Endothelial cell of umbilical vein (primary cell): ENCODE measurements around the gene ZFHX2. TPM values are rescaled to one million over a fixed set of nuclear protein-coding genes. Genes with fewer than 3 reads are reported as not detected.

Experiments
- BruUV-seq: library from RNA; stranded (reverse); fragments of 400-500 nt; replicated peaks from 2 replicates; lab custom pipeline; 2021; lab: Mats Ljungman, UMichigan
- CTCF ChIA-PET: fragments of 300-600, 350-600 bp; sonication (Branson Sonifier 250); formaldehyde crosslinking; loops from one replicate; lab custom pipeline; 2021; ENCODE audit warnings: antibody characterized with exemption, inconsistent platforms; lab: Charles Lee
- POLR2A ChIA-PET: fragments of 300-600, 350-600 bp; sonication (Branson Sonifier 250); formaldehyde crosslinking; loops from one replicate; lab custom pipeline; 2021; ENCODE audit warnings: antibody characterized with exemption, inconsistent platforms; lab: Charles Lee
- DNase-seq: peaks from one replicate; pipeline ENCODE4 v3.0.0-alpha.2; 2011; ENCODE audit warnings: low read depth, low spot score
- FAIRE-seq: peaks from 2 replicates; lab custom pipeline; 2011; peaks lifted over from hg19 to GRCh38; lab: Jason Lieb, UNC
- H2AFZ ChIP-seq: 2 replicates; pipeline ENCODE4 v1.6.0; 2012; ENCODE audit warnings: low read depth, low read length, control low read depth, inconsistent platforms
- H3K27ac ChIP-seq: 2 replicates; pipeline ENCODE4 v1.5.1; 2011; ENCODE audit warnings: low read depth, mild to moderate bottlenecking, control low read depth, low read length, moderate library complexity; ENCODE audit not compliant: insufficient read depth
- H3K27me3 ChIP-seq, 2 experiments: 2 replicates each; pipeline versions ENCODE4 v1.6.0 to v1.6.1; 2011; ENCODE audit warnings: low read length in 2 of 2, mixed read lengths in 1 of 2; ENCODE audit not compliant: control insufficient read depth in 2 of 2, insufficient read depth in 2 of 2
- H3K36me3 ChIP-seq, 2 experiments: 2 replicates in 1 of 2; 3 replicates in 1 of 2; pipeline ENCODE4 v1.5.1; 2011; ENCODE audit warnings: low read length in 2 of 2, mild to moderate bottlenecking in 1 of 2, moderate library complexity in 1 of 2; ENCODE audit not compliant: control insufficient read depth in 2 of 2, insufficient read depth in 2 of 2; ENCODE audit errors: extremely low read depth in 1 of 2
- H3K4me1 ChIP-seq: 3 replicates; pipeline ENCODE4 v1.5.1; 2011; ENCODE audit warnings: mild to moderate bottlenecking, low read length; ENCODE audit not compliant: control insufficient read depth, insufficient read depth; ENCODE audit errors: extremely low read depth
- H3K4me2 ChIP-seq: 2 replicates; pipeline ENCODE4 v1.6.1; 2011; ENCODE audit warnings: low read length, control low read depth, mixed read lengths; ENCODE audit not compliant: insufficient read depth
- H3K4me3 ChIP-seq, 3 experiments: fragments of 200-600 bp in 1 of 3; sonication (generic), shearing (Covaris generic) in 1 of 3; replicated peaks in 1 of 3; 2 replicates each; pipeline ENCODE4 v1.5.1; 2011 to 2016; ENCODE audit warnings: control low read depth in 3 of 3, low read length in 3 of 3, mild to moderate bottlenecking in 2 of 3, inconsistent platforms in 1 of 3, low read depth in 1 of 3, moderate library complexity in 1 of 3; ENCODE audit not compliant: insufficient read depth in 1 of 3
- H3K79me2 ChIP-seq: 2 replicates; pipeline ENCODE4 v1.6.0; 2012; ENCODE audit warnings: low read length, inconsistent platforms; ENCODE audit not compliant: control insufficient read depth, insufficient read depth
- H3K9ac ChIP-seq: replicated peaks from 2 replicates; pipeline ENCODE3; 2011; ENCODE audit warnings: low read length, control low read depth; ENCODE audit not compliant: insufficient read depth; ENCODE audit errors: extremely low read depth
- H3K9me1 ChIP-seq: replicated peaks from 3 replicates; pipeline ENCODE4 v1.6.0; 2011; ENCODE audit warnings: mild to moderate bottlenecking, low read length; ENCODE audit not compliant: control insufficient read depth, insufficient read depth; ENCODE audit errors: extremely low read depth
- H3K9me3 ChIP-seq: replicated peaks from 2 replicates; pipeline ENCODE4 v1.5.1; 2012; ENCODE audit warnings: low read length, inconsistent platforms; ENCODE audit not compliant: control insufficient read depth, insufficient read depth
- H4K20me1 ChIP-seq: replicated peaks from 2 replicates; pipeline ENCODE3; 2011; ENCODE audit warnings: mild to moderate bottlenecking, low read length; ENCODE audit not compliant: control insufficient read depth, insufficient read depth; ENCODE audit errors: extremely low read depth
- EZH2 ChIP-seq: IDR thresholded peaks from 2 replicates; pipeline ENCODE4 v1.6.1; 2012; ENCODE audit warnings: borderline replicate concordance, low read depth, mild to moderate bottlenecking, moderate library complexity, low read length, inconsistent platforms; ENCODE audit not compliant: severe bottlenecking
- FOS ChIP-seq: IDR thresholded peaks from 2 replicates; pipeline ENCODE4 v1.6.1; 2011; ENCODE audit warnings: mild to moderate bottlenecking, low read length, moderate library complexity, borderline replicate concordance; ENCODE audit not compliant: insufficient read depth
- GATA2 ChIP-seq: IDR thresholded peaks from 2 replicates; pipeline ENCODE4 v1.7.0; 2011; ENCODE audit warnings: low read depth, mild to moderate bottlenecking, moderate library complexity, mixed read lengths, low read length; ENCODE audit not compliant: insufficient read length, insufficient read depth
- JUN ChIP-seq: IDR thresholded peaks from 2 replicates; pipeline ENCODE4 v1.6.1; 2011; ENCODE audit warnings: borderline replicate concordance, low read depth; ENCODE audit not compliant: insufficient read length, insufficient read depth
- POLR2A ChIP-seq: IDR thresholded peaks from 2 replicates; pipeline ENCODE4 v1.6.1; 2012; ENCODE audit warnings: low read depth, mild to moderate bottlenecking, control low read depth, low read length
- dilution Hi-C: fragments of 300-500 bp; cut with MboI; formaldehyde crosslinking; loops from one replicate; pipeline ENCODE4 v1.15.0; 2019; ENCODE audit warnings: low sequenced_read_pairs; ENCODE audit not compliant: extremely low pct_ligation_motif_present
- intact Hi-C: fragments of 100-400 bp; cut with micrococcal nuclease; formaldehyde crosslinking; loops from one replicate; pipeline ENCODE4 v1.10.0; 2022
- polyA plus RNA-seq, 4 experiments: library from polyadenylated mRNA; depleted of rRNA in 3 of 4; stranded (reverse) in 3 of 4; unstranded in 1 of 4; fragments of >200 nt; gene quantifications; 2 replicates each; pipeline versions ENCODE4 v1.2.1 to v1.2.3, GENCODE V29; 2011 to 2012; ENCODE audit warnings: missing spikeins in 1 of 4
- total RNA-seq: library from RNA; stranded (reverse); gene quantifications from 2 replicates; pipeline ENCODE4 v1.2.3, GENCODE V29; 2021
- TF ChIP-seq, protein P1 (sequence below): IDR thresholded peaks from 2 replicates; pipeline ENCODE4 v1.6.1; 2011; ENCODE audit not compliant: insufficient read depth, insufficient read length
- TF ChIP-seq, protein P2 (sequence below), 2 donors: IDR thresholded peaks; 1 replicate in 1 of 2; 2 replicates in 1 of 2; pipeline ENCODE4 v1.5.1; 2011; ENCODE audit warnings: low read length in 2 of 2, mild to moderate bottlenecking in 2 of 2, moderate library complexity in 2 of 2, control low read depth in 1 of 2, inconsistent platforms in 1 of 2, low read depth in 1 of 2; ENCODE audit not compliant: insufficient read depth in 1 of 2; ENCODE audit errors: extremely low read depth in 1 of 2

ZFHX2 gene
- total and polyA plus RNA-seq, 2 donors (not counting 3 experiments of a cell fraction or from before 2014, with no cell fraction given): 0.25 to 2.3 TPM

DNA sequence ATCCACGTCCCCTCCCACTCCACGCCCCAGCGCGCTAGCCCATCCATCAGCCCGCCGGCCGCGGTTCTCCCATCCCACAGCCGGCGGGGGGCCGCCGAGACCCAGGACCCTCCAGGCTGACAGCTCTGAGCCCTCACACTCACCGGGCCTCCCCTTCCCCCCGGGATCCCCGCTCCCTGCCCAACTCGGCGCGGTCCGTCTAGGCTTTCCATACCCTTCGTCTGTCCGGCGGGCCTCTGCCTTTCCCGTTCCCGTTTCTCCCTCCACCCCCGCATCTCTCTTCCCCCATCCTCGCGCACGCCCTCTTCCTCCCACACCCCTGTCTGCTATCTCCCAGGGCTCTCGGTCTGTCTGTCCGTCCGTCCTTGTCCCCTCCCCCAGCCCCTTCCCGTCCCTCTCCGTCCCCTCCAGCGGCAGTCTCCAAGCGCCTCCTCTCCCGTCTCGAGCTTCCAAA is 726 bp downstream of the ZFHX2 start:
- FAIRE-seq (no peak), DNase-seq (no peak)
- CTCF ChIA-PET: interaction anchor here (1.1 to 1.5 kb wide), 4 partner anchors 9 to 72 kb away, joined by 3 to 4 read pairs (median 4); no protein-coding TSS in a partner anchor
- peaks cover 23 to 25% of the 10 kb centered on the region in 2 experiments for H3K27me3 ChIP-seq
- H3K4me1 ChIP-seq: peaks cover 10% of the 10 kb centered on the region
- intact Hi-C loops (no loop called here), dilution Hi-C loops (no loop called here)
- H3K27ac ChIP-seq: no peak overlapping the region
- H3K9me1 ChIP-seq: no peaks in the 10 kb centered on the region
- H3K4me2 ChIP-seq: peak overlapping the region; percentile 87
- peak overlapping the region; percentile 47 to 84 (median 77) for H3K4me3 ChIP-seq
- POLR2A ChIA-PET: no interaction called here
- H3K79me2 ChIP-seq: no peaks in the 10 kb centered on the region
- no peaks in the 10 kb centered on the region for H3K36me3 ChIP-seq
- BruUV-seq: no TSS peak
- H3K9me3 ChIP-seq: no peaks in the 10 kb centered on the region
- TF ChIP-seq, protein P1, sequence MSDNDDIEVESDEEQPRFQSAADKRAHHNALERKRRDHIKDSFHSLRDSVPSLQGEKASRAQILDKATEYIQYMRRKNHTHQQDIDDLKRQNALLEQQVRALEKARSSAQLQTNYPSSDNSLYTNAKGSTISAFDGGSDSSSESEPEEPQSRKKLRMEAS: no peak
- TF ChIP-seq, protein P2, sequence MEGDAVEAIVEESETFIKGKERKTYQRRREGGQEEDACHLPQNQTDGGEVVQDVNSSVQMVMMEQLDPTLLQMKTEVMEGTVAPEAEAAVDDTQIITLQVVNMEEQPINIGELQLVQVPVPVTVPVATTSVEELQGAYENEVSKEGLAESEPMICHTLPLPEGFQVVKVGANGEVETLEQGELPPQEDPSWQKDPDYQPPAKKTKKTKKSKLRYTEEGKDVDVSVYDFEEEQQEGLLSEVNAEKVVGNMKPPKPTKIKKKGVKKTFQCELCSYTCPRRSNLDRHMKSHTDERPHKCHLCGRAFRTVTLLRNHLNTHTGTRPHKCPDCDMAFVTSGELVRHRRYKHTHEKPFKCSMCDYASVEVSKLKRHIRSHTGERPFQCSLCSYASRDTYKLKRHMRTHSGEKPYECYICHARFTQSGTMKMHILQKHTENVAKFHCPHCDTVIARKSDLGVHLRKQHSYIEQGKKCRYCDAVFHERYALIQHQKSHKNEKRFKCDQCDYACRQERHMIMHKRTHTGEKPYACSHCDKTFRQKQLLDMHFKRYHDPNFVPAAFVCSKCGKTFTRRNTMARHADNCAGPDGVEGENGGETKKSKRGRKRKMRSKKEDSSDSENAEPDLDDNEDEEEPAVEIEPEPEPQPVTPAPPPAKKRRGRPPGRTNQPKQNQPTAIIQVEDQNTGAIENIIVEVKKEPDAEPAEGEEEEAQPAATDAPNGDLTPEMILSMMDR (IDR thresholded peaks at IDR 0.05; ENCODE audit: extremely low read depth in 1 of 2, insufficient read depth in 1 of 2, low read depth in 1 of 2, low read length in 2 of 2): no peak
- TF ChIP-seq EZH2 (peak; percentile 62), POLR2A (no peak), JUN (no peak), FOS (no peak), GATA2 (no peak)
- H3K9ac ChIP-seq: no peak overlapping the region
- peak overlapping the region; percentile 97 for H2AFZ ChIP-seq
- no peaks in the 10 kb centered on the region for H4K20me1 ChIP-seq
